Panc1 (cell line): ENCODE data around the gene SCARF2. TPM values are rescaled to one million over a fixed set of nuclear protein-coding genes. Genes with fewer than 3 reads are reported as not detected.
A peak's percentile ranks its signal among the peaks of the same experiment; 100 is the strongest.

Experiments
- ATAC-seq: fragments of 200-7000 bp; cut with Tn5 transposase; 2 replicates; pipeline ENCODE4 v1.9.1; 2020; ENCODE audit warnings: mild to moderate bottlenecking, moderate library complexity
- BruUV-seq: library from RNA; stranded (reverse); fragments of 400-500 nt; replicated peaks from 2 replicates; lab custom pipeline; 2021; lab: Mats Ljungman, UMichigan
- CTCF ChIA-PET: fragments of 300-600 bp; sonication (Branson Sonifier 250); formaldehyde crosslinking; loops from one replicate; lab custom pipeline; 2022; ENCODE audit warnings: antibody characterized with exemption; lab: Charles Lee
- POLR2A ChIA-PET: fragments of 300-600 bp; sonication (Branson Sonifier 250); formaldehyde crosslinking; loops from one replicate; lab custom pipeline; 2022; ENCODE audit warnings: antibody characterized with exemption; lab: Charles Lee
- DNase-seq: peaks from one replicate; pipeline ENCODE4 v3.0.0-alpha.2; 2010; ENCODE audit warnings: low read depth, low spot score
- H3K27ac ChIP-seq: 2 replicates; pipeline ENCODE4 v1.5.1; 2011; ENCODE audit warnings: mild to moderate bottlenecking, low read length, inconsistent platforms
- H3K27me3 ChIP-seq: fragments of 200-500 bp; sonication (Bioruptor generic); 2 replicates; pipeline ENCODE4 v1.6.0; 2014; ENCODE audit warnings: low read length, inconsistent platforms; ENCODE audit not compliant: control insufficient read depth, insufficient read depth
- H3K36me3 ChIP-seq: fragments of 200-500 bp; sonication (Bioruptor generic); 2 replicates; pipeline ENCODE4 v1.5.1; 2014; ENCODE audit warnings: inconsistent platforms, mild to moderate bottlenecking, low read length, moderate library complexity; ENCODE audit not compliant: control insufficient read depth, insufficient read depth
- H3K4me1 ChIP-seq: 2 replicates; pipeline ENCODE4 v1.5.1; 2011; ENCODE audit warnings: inconsistent platforms, mild to moderate bottlenecking, low read length, moderate library complexity; ENCODE audit not compliant: control insufficient read depth, insufficient read depth
- H3K4me3 ChIP-seq, 2 experiments: 2 replicates each; pipeline ENCODE4 v1.5.1; 2011 to 2012; ENCODE audit warnings: low read depth in 2 of 2, low read length in 2 of 2, mild to moderate bottlenecking in 2 of 2, inconsistent platforms in 1 of 2, moderate library complexity in 1 of 2
- H3K9me3 ChIP-seq: fragments of 200-500 bp; sonication (Bioruptor generic); 2 replicates; pipeline ENCODE4 v1.5.1; 2014; ENCODE audit warnings: low read depth, mild to moderate bottlenecking, inconsistent platforms, low read length, moderate library complexity; ENCODE audit not compliant: control insufficient read depth, insufficient read depth
- POLR2AphosphoS5 ChIP-seq: IDR thresholded peaks from 2 replicates; pipeline ENCODE4 v1.6.1; 2012; ENCODE audit warnings: mild to moderate bottlenecking, low read depth, low read length, moderate library complexity
- REST ChIP-seq, 2 experiments: IDR thresholded peaks; 2 replicates each; pipeline ENCODE4 v1.6.1; 2011 to 2012; ENCODE audit warnings: low read depth in 2 of 2, control low read depth in 1 of 2, low read length in 1 of 2, mild to moderate bottlenecking in 1 of 2, moderate library complexity in 1 of 2; ENCODE audit not compliant: insufficient read depth in 1 of 2
- SIN3A ChIP-seq: IDR thresholded peaks from 2 replicates; pipeline ENCODE4 v1.6.1; 2012; ENCODE audit warnings: low read depth, mild to moderate bottlenecking, low read length, moderate library complexity, borderline replicate concordance; ENCODE audit not compliant: insufficient read depth
- TCF7L2 ChIP-seq: IDR thresholded peaks from 2 replicates; pipeline ENCODE4 v1.6.1; 2011; ENCODE audit warnings: mild to moderate bottlenecking, low read depth, low read length, inconsistent platforms
- in situ Hi-C: cut with HindIII; loops from 2 replicates; pipeline ENCODE4 v1.10.0; 2016; ENCODE audit warnings: low sequenced_read_pairs, low pct_unique_long_range_greater_than_20kb
- intact Hi-C: fragments of 100-400 bp; cut with micrococcal nuclease; formaldehyde crosslinking; loops from one replicate; pipeline ENCODE4 v1.10.0; 2022; ENCODE audit not compliant: unreplicated experiment
- total RNA-seq: library from RNA; stranded (reverse); gene quantifications from one replicate; pipeline ENCODE4 v1.2.1, GENCODE V29; 2021; ENCODE audit not compliant: unreplicated experiment
- TF ChIP-seq, protein P1 (sequence below): fragments of 450-650 bp; IDR thresholded peaks from 2 replicates; pipeline ENCODE4 v1.5.1; 2017; ENCODE audit warnings: mild to moderate bottlenecking

Gene SCARF2
- total RNA-seq, 1 experiment from 2014 or later: 3.2 TPM

GRCh38 chr22:20430101-20430719 lies 7.4 kb downstream of the SCARF2 start:
- no peak overlapping the region for H3K27ac ChIP-seq
- H3K36me3 ChIP-seq: no peaks in the 10 kb centered on the region
- no peaks in the 10 kb centered on the region for H3K27me3 ChIP-seq
- no peak for ATAC-seq
- POLR2A ChIA-PET: no interaction called here
- H3K4me1 ChIP-seq: no peaks in the 10 kb centered on the region
- TF ChIP-seq POLR2AphosphoS5 (no peak), SIN3A (no peak), TCF7L2 (no peak), REST (IDR thresholded peaks at IDR 0.05; ENCODE audit: insufficient read depth in 1 of 2, low read depth in 2 of 2, low read length in 1 of 2) (no peak)
- TF ChIP-seq, protein P1, sequence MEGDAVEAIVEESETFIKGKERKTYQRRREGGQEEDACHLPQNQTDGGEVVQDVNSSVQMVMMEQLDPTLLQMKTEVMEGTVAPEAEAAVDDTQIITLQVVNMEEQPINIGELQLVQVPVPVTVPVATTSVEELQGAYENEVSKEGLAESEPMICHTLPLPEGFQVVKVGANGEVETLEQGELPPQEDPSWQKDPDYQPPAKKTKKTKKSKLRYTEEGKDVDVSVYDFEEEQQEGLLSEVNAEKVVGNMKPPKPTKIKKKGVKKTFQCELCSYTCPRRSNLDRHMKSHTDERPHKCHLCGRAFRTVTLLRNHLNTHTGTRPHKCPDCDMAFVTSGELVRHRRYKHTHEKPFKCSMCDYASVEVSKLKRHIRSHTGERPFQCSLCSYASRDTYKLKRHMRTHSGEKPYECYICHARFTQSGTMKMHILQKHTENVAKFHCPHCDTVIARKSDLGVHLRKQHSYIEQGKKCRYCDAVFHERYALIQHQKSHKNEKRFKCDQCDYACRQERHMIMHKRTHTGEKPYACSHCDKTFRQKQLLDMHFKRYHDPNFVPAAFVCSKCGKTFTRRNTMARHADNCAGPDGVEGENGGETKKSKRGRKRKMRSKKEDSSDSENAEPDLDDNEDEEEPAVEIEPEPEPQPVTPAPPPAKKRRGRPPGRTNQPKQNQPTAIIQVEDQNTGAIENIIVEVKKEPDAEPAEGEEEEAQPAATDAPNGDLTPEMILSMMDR: no peak
- H3K4me3 ChIP-seq: peak overlapping the region; percentile 23 to 26; a peak in 3 of 4 replicates
- DNase-seq: no peak
- no TSS peak for BruUV-seq
- CTCF ChIA-PET: interaction anchor here (0.5 kb wide), 1 partner anchor 12 kb away, joined by 5 read pairs; no protein-coding TSS in a partner anchor
- intact Hi-C loops: no loop called here
- in situ Hi-C loops: no loop called here
- H3K9me3 ChIP-seq: no peaks in the 10 kb centered on the region

DNA sequence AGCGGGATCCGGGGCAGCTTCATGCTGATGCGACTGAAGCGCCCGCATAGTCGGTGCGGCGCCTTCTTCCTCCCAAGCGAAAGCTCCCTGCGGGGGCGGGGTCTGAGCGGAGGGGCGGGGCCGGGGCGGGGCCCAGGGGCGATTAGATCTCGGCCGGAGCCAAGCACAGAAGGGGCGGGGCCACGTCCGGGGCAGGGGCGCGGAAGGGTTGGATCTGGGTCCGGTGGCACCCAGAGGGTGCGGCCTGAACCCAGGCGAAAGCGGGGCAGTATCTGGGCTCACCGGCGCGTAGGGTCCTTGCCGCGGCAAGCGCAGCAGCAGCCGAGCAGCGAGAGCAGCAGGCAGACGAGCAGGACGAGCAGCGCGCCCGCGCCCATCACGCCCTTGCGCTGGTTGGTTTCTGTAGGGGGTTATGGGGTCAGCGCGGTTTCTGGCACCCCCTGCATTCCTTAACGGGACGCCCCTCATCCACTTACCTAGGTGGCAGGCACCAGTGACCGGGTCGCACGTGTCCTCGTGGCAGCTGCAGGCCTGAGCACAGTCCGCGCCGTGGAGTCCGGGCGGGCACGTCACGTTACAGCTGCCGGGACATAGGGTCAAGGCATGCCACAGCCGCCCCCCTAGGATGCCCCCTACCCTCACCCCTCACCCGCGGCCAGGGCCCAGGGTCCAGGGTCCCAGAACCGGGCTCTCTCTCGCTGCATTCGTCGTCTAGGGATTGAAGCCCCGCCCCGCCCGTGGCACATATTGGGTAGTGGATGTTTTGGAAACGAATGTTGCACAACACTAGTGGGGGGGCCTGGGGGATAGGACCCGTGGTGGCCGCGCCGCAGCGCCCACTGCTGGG lies 8.1 kb downstream of the SCARF2 start:
- POLR2A ChIA-PET: no interaction called here
- ATAC-seq (no peak), DNase-seq (no peak)
- TF ChIP-seq REST (IDR thresholded peaks at IDR 0.05; ENCODE audit: insufficient read depth in 1 of 2, low read depth in 2 of 2, low read length in 1 of 2) (no peak), TCF7L2 (no peak), SIN3A (no peak), POLR2AphosphoS5 (no peak)
- TF ChIP-seq, protein P1: no peak
- intact Hi-C loops (no loop called here), in situ Hi-C loops (no loop called here)
- Histone ChIP-seq H3K4me1 (no peaks in the 10 kb centered on the region), H3K4me3 (no peak overlapping the region), H3K27me3 (no peaks in the 10 kb centered on the region), H3K36me3 (no peaks in the 10 kb centered on the region), H3K9me3 (no peaks in the 10 kb centered on the region), H3K27ac (no peak overlapping the region)
- BruUV-seq: no TSS peak
- CTCF ChIA-PET: interaction anchor here (0.5 to 0.6 kb wide), 2 partner anchors 11 to 142 kb away, joined by 5 to 6 read pairs; no protein-coding TSS in a partner anchor
